Type B pancreatic cell (in vitro differentiated cells): Measurements from ENCODE around the gene ABCA7. TPM values are rescaled to one million over a fixed set of nuclear protein-coding genes. Genes with fewer than 3 reads are reported as not detected.

ENCODE experiments used
- DNase-seq: peaks from one replicate; pipeline ENCODE4 v3.0.0; 2021; ENCODE audit warnings: mixed read lengths; ENCODE audit not compliant: unreplicated experiment; ENCODE audit errors: extremely low spot score
- H3K27ac Mint-ChIP-seq: 2 replicates; pipeline ENCODE4 v1.8.0; 2021; ENCODE audit warnings: mild to moderate bottlenecking, mixed read lengths
- H3K27me3 Mint-ChIP-seq: 2 replicates; pipeline ENCODE4 v1.8.0; 2021; ENCODE audit warnings: mixed read lengths
- H3K36me3 Mint-ChIP-seq: 2 replicates; pipeline ENCODE4 v1.8.0; 2021; ENCODE audit warnings: mixed read lengths
- H3K4me1 Mint-ChIP-seq: one replicate; pipeline ENCODE4 v1.8.0; 2021; ENCODE audit warnings: mixed read lengths; ENCODE audit not compliant: unreplicated experiment
- H3K4me3 Mint-ChIP-seq: 2 replicates; pipeline ENCODE4 v1.8.0; 2021; ENCODE audit warnings: mild to moderate bottlenecking, mixed read lengths
- H3K9me3 Mint-ChIP-seq: 2 replicates; pipeline ENCODE4 v1.8.0; 2021; ENCODE audit warnings: mixed read lengths
- CTCF ChIP-seq: fragments of 200-600 bp; sonication (generic); conservative IDR thresholded peaks from 2 replicates; pipeline ENCODE4 v1.5.0; 2021; ENCODE audit warnings: antibody characterized with exemption, mild to moderate bottlenecking
- total RNA-seq: library from RNA; stranded (reverse); gene quantifications from 2 replicates; pipeline ENCODE4 v1.2.1, GENCODE V29; 2021; ENCODE audit warnings: low replicate concordance

ABCA7 gene
- total RNA-seq, 1 donor from 2014 or later, result 26.1 TPM

GRCh38 chr19:1047696-1048147, 7.8 kb downstream of the ABCA7 start:
- no peaks in the 10 kb centered on the region for H3K9me3 Mint-ChIP-seq
- no peaks in the 10 kb centered on the region for H3K4me1 Mint-ChIP-seq
- DNase-seq, result no peak
- H3K4me3 Mint-ChIP-seq, result no peak overlapping the region
- H3K27me3 Mint-ChIP-seq, result no peaks in the 10 kb centered on the region
- no peak for TF ChIP-seq CTCF
- no peak overlapping the region for H3K27ac Mint-ChIP-seq
- no peaks in the 10 kb centered on the region for H3K36me3 Mint-ChIP-seq

GRCh38 chr19:1049106-1049505, 9.2 kb downstream of the ABCA7 start:
- H3K4me1 Mint-ChIP-seq, result no peaks in the 10 kb centered on the region
- H3K27me3 Mint-ChIP-seq, result no peaks in the 10 kb centered on the region
- no peak for DNase-seq
- H3K4me3 Mint-ChIP-seq, result no peak overlapping the region
- no peaks in the 10 kb centered on the region for H3K36me3 Mint-ChIP-seq
- H3K9me3 Mint-ChIP-seq, result no peaks in the 10 kb centered on the region
- H3K27ac Mint-ChIP-seq, result no peak overlapping the region
- TF ChIP-seq CTCF, result no peak

GRCh38 chr19:1049800-1050199, 9.9 kb downstream of the ABCA7 start:
- no peak overlapping the region for H3K27ac Mint-ChIP-seq
- TF ChIP-seq CTCF, result no peak
- H3K36me3 Mint-ChIP-seq, result no peaks in the 10 kb centered on the region
- H3K9me3 Mint-ChIP-seq, result no peaks in the 10 kb centered on the region
- no peaks in the 10 kb centered on the region for H3K27me3 Mint-ChIP-seq
- H3K4me1 Mint-ChIP-seq, result no peaks in the 10 kb centered on the region
- no peak for DNase-seq
- H3K4me3 Mint-ChIP-seq, result no peak overlapping the region

DNA sequence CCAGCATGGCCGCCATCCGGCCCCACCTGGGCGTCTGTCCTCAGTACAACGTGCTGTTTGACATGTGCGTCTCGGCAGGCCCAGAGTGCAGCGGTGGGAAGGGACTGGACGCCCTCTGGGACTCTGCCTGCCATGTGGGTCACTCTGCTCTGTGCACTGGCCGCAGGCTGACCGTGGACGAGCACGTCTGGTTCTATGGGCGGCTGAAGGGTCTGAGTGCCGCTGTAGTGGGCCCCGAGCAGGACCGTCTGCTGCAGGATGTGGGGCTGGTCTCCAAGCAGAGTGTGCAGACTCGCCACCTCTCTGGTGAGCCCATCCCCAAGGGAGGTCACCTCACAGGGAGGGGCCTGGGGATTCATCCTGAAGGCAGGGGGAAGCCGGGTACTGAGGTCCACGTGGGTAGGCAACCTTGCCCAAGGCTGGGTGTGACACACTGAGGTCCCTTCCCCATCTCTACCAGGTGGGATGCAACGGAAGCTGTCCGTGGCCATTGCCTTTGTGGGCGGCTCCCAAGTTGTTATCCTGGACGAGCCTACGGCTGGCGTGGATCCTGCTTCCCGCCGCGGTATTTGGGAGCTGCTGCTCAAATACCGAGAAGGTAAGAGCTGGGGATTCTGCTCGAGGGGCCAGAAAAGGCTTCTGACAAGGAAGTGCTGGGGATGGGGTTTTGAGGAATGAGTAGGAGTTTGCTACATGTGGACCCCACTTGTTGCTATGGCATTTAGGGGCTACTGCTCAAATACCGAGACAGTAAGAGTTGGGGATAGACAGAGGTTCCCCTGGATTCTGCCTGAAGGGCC, 11.3 kb downstream of the ABCA7 start:
- Mint-ChIP-seq H3K27ac (no peak overlapping the region), H3K4me1 (no peaks in the 10 kb centered on the region), H3K9me3 (no peaks in the 10 kb centered on the region), H3K27me3 (no peaks in the 10 kb centered on the region), H3K4me3 (no peak overlapping the region), H3K36me3 (no peaks in the 10 kb centered on the region)
- TF ChIP-seq CTCF, result no peak
- no peak for DNase-seq

DNA sequence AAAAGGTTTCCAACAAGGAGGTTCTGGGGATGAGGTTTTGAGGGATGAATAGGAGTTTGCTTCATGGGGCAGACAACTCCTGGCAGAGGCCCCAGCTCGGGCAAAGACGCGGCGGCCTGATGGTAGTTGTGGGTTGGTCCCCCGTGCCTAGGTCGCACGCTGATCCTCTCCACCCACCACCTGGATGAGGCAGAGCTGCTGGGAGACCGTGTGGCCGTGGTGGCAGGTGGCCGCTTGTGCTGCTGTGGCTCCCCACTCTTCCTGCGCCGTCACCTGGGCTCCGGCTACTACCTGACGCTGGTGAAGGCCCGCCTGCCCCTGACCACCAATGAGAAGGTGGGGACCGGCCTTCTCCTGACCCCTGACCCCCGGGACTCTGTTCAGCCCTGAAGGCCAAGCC, 11.9 kb downstream of the ABCA7 start:
- H3K4me1 Mint-ChIP-seq, result no peaks in the 10 kb centered on the region
- DNase-seq, result no peak
- no peak overlapping the region for H3K4me3 Mint-ChIP-seq
- no peaks in the 10 kb centered on the region for H3K9me3 Mint-ChIP-seq
- peaks cover 3% of the 10 kb centered on the region for H3K36me3 Mint-ChIP-seq
- no peak overlapping the region for H3K27ac Mint-ChIP-seq
- H3K27me3 Mint-ChIP-seq, result no peaks in the 10 kb centered on the region
- TF ChIP-seq CTCF, result no peak
